ENCODE results near the gene SHISA7.
"Not testable (repeated sequence)": the region's sequence is repeated elsewhere in the genome, so short reads cannot be mapped to it uniquely, and the experiment has no call there.

SHISA7 gene

GRCh38 chr19:55401390-55401789, 41.7 kb downstream of the SHISA7 start:
- not testable (repeated sequence) for H3K27ac ChIP-seq (ENCODE audit: insufficient read depth, low read length, poor library complexity, severe bottlenecking); H3K9me3 ChIP-seq (ENCODE audit: control insufficient read depth, low read length); H3K4me1 ChIP-seq (ENCODE audit: control insufficient read depth, insufficient read depth, low read length, poor library complexity, severe bottlenecking); H3K4me3 ChIP-seq (ENCODE audit: insufficient read depth, low read depth, low read length, poor library complexity, severe bottlenecking); DNase-seq; H3K27me3 ChIP-seq (replicated peaks; ENCODE audit: control insufficient read depth, insufficient read depth, low read length, poor library complexity, severe bottlenecking)
- H3K36me3 ChIP-seq (ENCODE audit: control insufficient read depth, insufficient read depth, low read length): peaks cover 37% of the 10 kb centered on the region

GRCh38 chr19:55400281-55401087, 42.6 kb downstream of the SHISA7 start:
- Histone ChIP-seq H3K4me3 (ENCODE audit: insufficient read depth, low read depth, low read length, poor library complexity, severe bottlenecking) (no peak overlapping the region), H3K36me3 (ENCODE audit: control insufficient read depth, insufficient read depth, low read length) (peaks cover 31% of the 10 kb centered on the region), H3K27me3 (replicated peaks; ENCODE audit: control insufficient read depth, insufficient read depth, low read length, poor library complexity, severe bottlenecking) (no peaks in the 10 kb centered on the region), H3K4me1 (ENCODE audit: control insufficient read depth, insufficient read depth, low read length, poor library complexity, severe bottlenecking) (no peaks in the 10 kb centered on the region), H3K9me3 (ENCODE audit: control insufficient read depth, low read length) (no peaks in the 10 kb centered on the region), H3K27ac (ENCODE audit: insufficient read depth, low read length, poor library complexity, severe bottlenecking) (no peak overlapping the region)
- no peak for DNase-seq

GRCh38 chr19:55398200-55398925, 44.7 kb downstream of the SHISA7 start:
- Histone ChIP-seq H3K9me3 (ENCODE audit: control insufficient read depth, low read length) (no peaks in the 10 kb centered on the region), H3K4me1 (ENCODE audit: control insufficient read depth, insufficient read depth, low read length, poor library complexity, severe bottlenecking) (no peaks in the 10 kb centered on the region), H3K27ac (ENCODE audit: insufficient read depth, low read length, poor library complexity, severe bottlenecking) (no peak overlapping the region), H3K4me3 (ENCODE audit: insufficient read depth, low read depth, low read length, poor library complexity, severe bottlenecking) (no peak overlapping the region), H3K27me3 (replicated peaks; ENCODE audit: control insufficient read depth, insufficient read depth, low read length, poor library complexity, severe bottlenecking) (no peaks in the 10 kb centered on the region), H3K36me3 (ENCODE audit: control insufficient read depth, insufficient read depth, low read length) (peaks cover 27% of the 10 kb centered on the region)
- no peak for DNase-seq

- peaks cover 34% of the 10 kb centered on the region for H3K36me3 ChIP-seq (ENCODE audit: control insufficient read depth, insufficient read depth, low read length)
- DNase-seq: no peak
Observed at GRCh38 chr19:55392820-55393761, 50.0 kb downstream of the SHISA7 start.

GRCh38 chr19:55391702-55392615, 51.1 kb downstream of the SHISA7 start:
- Histone ChIP-seq H3K27me3 (replicated peaks; ENCODE audit: control insufficient read depth, insufficient read depth, low read length, poor library complexity, severe bottlenecking) (no peaks in the 10 kb centered on the region), H3K27ac (ENCODE audit: insufficient read depth, low read length, poor library complexity, severe bottlenecking) (no peak overlapping the region), H3K9me3 (ENCODE audit: control insufficient read depth, low read length) (no peaks in the 10 kb centered on the region), H3K4me3 (ENCODE audit: insufficient read depth, low read depth, low read length, poor library complexity, severe bottlenecking) (no peak overlapping the region), H3K4me1 (ENCODE audit: control insufficient read depth, insufficient read depth, low read length, poor library complexity, severe bottlenecking) (peaks cover 21% of the 10 kb centered on the region), H3K36me3 (ENCODE audit: control insufficient read depth, insufficient read depth, low read length) (peaks cover 45% of the 10 kb centered on the region)
- no peak for DNase-seq

More at GRCh38 chr19:55392820-55393761, 50.0 kb downstream of the SHISA7 start:
- Histone ChIP-seq H3K27ac (ENCODE audit: insufficient read depth, low read length, poor library complexity, severe bottlenecking) (no peak overlapping the region), H3K9me3 (ENCODE audit: control insufficient read depth, low read length) (no peaks in the 10 kb centered on the region), H3K4me1 (ENCODE audit: control insufficient read depth, insufficient read depth, low read length, poor library complexity, severe bottlenecking) (peaks cover 11% of the 10 kb centered on the region), H3K4me3 (ENCODE audit: insufficient read depth, low read depth, low read length, poor library complexity, severe bottlenecking) (no peak overlapping the region), H3K27me3 (replicated peaks; ENCODE audit: control insufficient read depth, insufficient read depth, low read length, poor library complexity, severe bottlenecking) (no peaks in the 10 kb centered on the region)

GRCh38 chr19:55391191-55391670, 51.9 kb downstream of the SHISA7 start:
- Histone ChIP-seq H3K9me3 (ENCODE audit: control insufficient read depth, low read length) (no peaks in the 10 kb centered on the region), H3K36me3 (ENCODE audit: control insufficient read depth, insufficient read depth, low read length) (peaks cover 47% of the 10 kb centered on the region), H3K27ac (ENCODE audit: insufficient read depth, low read length, poor library complexity, severe bottlenecking) (no peak overlapping the region), H3K4me1 (ENCODE audit: control insufficient read depth, insufficient read depth, low read length, poor library complexity, severe bottlenecking) (peaks cover 29% of the 10 kb centered on the region), H3K27me3 (replicated peaks; ENCODE audit: control insufficient read depth, insufficient read depth, low read length, poor library complexity, severe bottlenecking) (no peaks in the 10 kb centered on the region), H3K4me3 (ENCODE audit: insufficient read depth, low read depth, low read length, poor library complexity, severe bottlenecking) (no peak overlapping the region)
- no peak for DNase-seq

GRCh38 chr19:55390461-55390880, 52.6 kb downstream of the SHISA7 start:
- Histone ChIP-seq H3K4me1 (ENCODE audit: control insufficient read depth, insufficient read depth, low read length, poor library complexity, severe bottlenecking) (peaks cover 31% of the 10 kb centered on the region), H3K27me3 (replicated peaks; ENCODE audit: control insufficient read depth, insufficient read depth, low read length, poor library complexity, severe bottlenecking) (no peaks in the 10 kb centered on the region), H3K9me3 (ENCODE audit: control insufficient read depth, low read length) (no peaks in the 10 kb centered on the region), H3K4me3 (ENCODE audit: insufficient read depth, low read depth, low read length, poor library complexity, severe bottlenecking) (no peak overlapping the region), H3K27ac (ENCODE audit: insufficient read depth, low read length, poor library complexity, severe bottlenecking) (no peak overlapping the region), H3K36me3 (ENCODE audit: control insufficient read depth, insufficient read depth, low read length) (peaks cover 47% of the 10 kb centered on the region)
- DNase-seq: no peak

GRCh38 chr19:55389386-55390317, 53.4 kb downstream of the SHISA7 start:
- no peaks in the 10 kb centered on the region for H3K9me3 ChIP-seq (ENCODE audit: control insufficient read depth, low read length)
- H3K4me3 ChIP-seq (ENCODE audit: insufficient read depth, low read depth, low read length, poor library complexity, severe bottlenecking): no peak overlapping the region
- no peaks in the 10 kb centered on the region for H3K27me3 ChIP-seq (replicated peaks; ENCODE audit: control insufficient read depth, insufficient read depth, low read length, poor library complexity, severe bottlenecking)
- H3K27ac ChIP-seq (ENCODE audit: insufficient read depth, low read length, poor library complexity, severe bottlenecking): no peak overlapping the region
- H3K36me3 ChIP-seq (ENCODE audit: control insufficient read depth, insufficient read depth, low read length): peaks cover 47% of the 10 kb centered on the region
- DNase-seq: no peak
- H3K4me1 ChIP-seq (ENCODE audit: control insufficient read depth, insufficient read depth, low read length, poor library complexity, severe bottlenecking): peaks cover 36% of the 10 kb centered on the region
